HCEC 1CT (cell line): Measurements from ENCODE around the gene POMGNT1.

ENCODE experiments used
- DNase-seq: peaks from one replicate; pipeline ENCODE4 v3.0.0-alpha.2; 2017

Gene POMGNT1

DNA sequence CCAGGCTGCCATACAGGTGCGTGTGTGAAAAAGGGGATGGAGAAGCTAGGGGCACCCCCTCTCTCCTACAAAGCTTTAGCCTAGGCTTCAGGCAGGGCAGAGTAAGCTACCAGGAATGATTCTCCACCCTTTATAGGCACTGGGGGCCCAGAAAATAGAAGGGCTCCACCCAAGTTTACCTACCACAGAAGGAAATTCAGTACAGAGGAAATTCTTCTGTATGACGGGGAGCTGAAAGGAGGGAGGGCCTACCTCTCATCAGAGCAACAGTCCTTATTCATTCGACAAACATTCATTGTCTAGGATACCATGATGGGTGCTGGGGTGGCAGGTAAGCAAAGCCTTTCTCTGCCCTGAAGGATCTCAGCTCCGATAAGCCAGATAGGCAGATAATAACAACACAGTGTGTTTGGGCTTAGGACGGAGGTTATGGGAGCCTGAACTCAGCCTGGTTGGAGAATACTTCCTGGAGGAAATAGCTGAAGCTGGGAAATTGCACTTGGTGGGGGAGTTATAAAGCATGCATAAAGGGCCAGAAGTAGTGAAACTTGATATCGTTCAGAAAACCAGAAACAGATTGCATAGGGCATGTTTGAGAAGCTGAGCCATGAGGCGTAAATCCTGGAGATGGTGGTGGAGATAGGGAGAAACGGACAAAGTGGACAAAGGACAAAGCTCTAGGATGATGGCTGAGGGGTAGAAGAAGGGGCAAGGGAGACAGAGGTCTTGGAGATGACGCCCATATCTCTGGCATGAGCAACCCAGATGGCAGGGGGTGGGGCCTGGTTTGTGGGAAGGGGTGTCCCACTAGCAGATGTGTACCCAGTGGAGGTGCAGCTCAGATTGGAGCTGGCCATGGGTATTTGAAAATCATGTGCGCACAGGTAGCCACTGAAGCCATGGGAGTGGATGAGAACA, 16.6 kb downstream of the POMGNT1 start:
- no peak for DNase-seq

DNA sequence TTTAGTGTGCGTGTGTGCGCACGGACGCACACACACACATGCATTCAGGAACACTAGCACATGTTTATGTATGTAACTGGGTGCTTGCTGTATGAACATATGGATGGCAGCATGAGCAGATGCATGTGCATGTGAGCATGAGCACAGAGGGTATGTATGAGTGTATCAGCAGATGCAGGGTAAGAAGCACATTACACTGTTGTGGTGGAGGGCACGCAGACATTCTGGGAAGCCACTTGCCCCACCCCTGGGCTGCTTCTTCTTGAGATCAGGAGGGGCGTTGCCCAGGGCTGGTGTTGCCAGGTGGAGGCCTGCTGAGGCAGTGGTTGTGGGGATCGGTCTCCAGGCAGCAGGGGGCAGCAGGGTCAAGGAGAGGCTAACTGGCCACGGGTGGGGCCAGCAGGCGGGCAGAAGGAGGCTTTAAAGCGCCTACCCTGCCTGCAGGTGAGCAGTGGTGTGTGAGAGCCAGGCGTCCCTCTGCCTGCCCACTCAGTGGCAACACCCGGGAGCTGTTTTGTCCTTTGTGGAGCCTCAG, 18.1 kb downstream of the POMGNT1 start:
- no peak for DNase-seq

- peak; percentile 80 for DNase-seq
Measured at GRCh38 chr1:46179138-46180081, 18.8 kb downstream of the POMGNT1 start.

- DNase-seq: no peak
Measured at GRCh38 chr1:46176211-46176865, 21.9 kb downstream of the POMGNT1 start, which contains the start of gene P3R3URF. Gene P3R3URF, minus strand, starts transcription at chr1:46176488. Its CDS starts 17 bp downstream, at chr1:46176471.

- DNase-seq: no peak
Measured at GRCh38 chr1:46175243-46175642, 23.0 kb downstream of the POMGNT1 start.

DNA sequence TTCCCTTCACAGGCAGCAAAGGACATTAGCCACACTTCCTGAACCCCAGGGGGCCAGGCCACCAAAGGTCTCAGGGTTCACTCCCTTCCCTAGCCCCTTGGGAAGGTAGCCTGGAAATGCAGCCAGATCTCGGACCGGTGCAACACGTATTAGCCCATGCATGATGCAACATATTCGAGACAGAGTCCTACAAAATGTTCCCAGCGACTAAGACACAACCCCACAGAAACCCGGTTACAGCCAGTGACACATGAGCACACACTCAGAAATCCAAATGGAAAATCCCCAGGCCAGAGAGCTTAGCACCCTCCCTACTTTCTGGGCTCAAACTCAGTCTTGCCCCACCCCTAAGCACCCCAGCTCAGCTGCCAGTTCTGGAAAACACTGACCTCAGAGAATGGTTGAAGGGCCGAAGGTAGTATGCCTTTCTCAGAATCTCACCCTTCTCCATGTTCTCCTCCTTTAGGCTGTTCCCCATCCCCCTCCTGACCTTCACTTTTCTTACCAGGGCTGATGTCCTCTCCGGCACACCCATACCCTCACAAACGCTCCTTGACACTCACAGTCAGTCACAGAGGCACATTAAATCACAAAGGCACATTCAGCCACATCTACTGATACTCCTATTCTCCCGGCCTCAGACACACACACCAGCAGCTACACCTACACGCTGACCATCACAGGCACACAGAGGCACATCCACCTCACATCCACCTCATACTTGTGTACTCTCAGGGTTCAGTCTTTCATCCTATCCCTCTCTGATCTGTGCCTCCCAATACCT, 23.6 kb downstream of the POMGNT1 start, which contains the start of gene TSPAN1:
Gene TSPAN1 (plus strand): TSS at position 640 of the 784 bp plus-strand sequence. CDS start 6,021 bp downstream, outside the sequence.
- peak; percentile 62 for DNase-seq

- DNase-seq: no peak
Measured at GRCh38 chr1:46173361-46173856, 24.8 kb downstream of the POMGNT1 start.

GRCh38 chr1:46172321-46172720, 25.9 kb downstream of the POMGNT1 start:
- DNase-seq: no peak

GRCh38 chr1:46171871-46172270, 26.4 kb downstream of the POMGNT1 start:
- DNase-seq: no peak

GRCh38 chr1:46171351-46171750, 26.9 kb downstream of the POMGNT1 start:
- no peak for DNase-seq

DNA sequence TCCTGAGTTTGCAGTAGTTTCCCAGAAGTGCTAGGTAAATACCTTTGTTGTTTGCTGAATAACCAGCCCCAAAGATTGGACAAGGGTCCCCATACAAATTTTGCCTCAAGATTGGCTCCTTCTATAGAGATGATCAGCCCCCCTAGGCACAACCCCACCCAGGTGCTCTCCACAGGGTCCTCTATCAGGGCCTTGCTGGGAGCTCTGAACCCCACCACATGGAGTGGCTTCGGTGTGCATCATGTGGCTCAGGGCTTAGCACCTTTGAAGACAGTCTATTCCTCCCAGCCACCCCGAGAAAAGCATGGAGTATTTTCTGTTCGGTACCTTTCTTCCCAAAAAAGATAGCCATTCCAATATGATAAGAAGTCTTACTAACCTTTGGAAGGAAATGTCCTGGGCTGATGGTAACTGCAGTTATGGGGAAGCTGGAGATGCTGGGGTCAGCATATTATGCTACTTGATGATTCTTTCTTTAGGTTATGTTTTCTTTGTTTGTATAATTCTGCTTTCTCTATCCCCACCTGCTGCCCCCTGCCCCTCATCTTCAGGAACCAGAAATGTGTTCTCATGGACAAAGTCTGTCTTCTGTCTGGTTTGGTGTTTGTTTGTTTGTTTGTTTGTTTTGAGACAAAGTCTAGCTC, 28.3 kb downstream of the POMGNT1 start:
- DNase-seq: no peak

DNA sequence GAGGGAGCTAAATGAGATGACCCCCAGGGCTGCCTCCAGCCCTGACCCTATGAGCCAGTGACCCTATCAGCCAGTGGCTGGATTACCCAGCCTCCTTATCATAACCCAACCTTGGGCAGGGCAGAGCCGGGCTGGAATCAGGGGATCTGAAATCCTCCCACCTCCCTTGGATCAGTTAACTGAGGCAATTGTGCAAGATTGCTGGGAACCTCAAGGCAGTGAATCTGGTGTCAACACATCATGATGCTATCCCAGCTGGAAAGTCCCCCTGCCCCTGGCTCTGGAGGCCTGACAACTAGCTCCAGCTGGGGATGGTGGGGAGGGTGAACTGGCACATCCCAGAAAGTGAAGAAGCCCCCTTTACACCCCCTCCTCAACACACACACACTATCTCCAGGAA, 29.8 kb downstream of the POMGNT1 start:
- DNase-seq: no peak

DNA sequence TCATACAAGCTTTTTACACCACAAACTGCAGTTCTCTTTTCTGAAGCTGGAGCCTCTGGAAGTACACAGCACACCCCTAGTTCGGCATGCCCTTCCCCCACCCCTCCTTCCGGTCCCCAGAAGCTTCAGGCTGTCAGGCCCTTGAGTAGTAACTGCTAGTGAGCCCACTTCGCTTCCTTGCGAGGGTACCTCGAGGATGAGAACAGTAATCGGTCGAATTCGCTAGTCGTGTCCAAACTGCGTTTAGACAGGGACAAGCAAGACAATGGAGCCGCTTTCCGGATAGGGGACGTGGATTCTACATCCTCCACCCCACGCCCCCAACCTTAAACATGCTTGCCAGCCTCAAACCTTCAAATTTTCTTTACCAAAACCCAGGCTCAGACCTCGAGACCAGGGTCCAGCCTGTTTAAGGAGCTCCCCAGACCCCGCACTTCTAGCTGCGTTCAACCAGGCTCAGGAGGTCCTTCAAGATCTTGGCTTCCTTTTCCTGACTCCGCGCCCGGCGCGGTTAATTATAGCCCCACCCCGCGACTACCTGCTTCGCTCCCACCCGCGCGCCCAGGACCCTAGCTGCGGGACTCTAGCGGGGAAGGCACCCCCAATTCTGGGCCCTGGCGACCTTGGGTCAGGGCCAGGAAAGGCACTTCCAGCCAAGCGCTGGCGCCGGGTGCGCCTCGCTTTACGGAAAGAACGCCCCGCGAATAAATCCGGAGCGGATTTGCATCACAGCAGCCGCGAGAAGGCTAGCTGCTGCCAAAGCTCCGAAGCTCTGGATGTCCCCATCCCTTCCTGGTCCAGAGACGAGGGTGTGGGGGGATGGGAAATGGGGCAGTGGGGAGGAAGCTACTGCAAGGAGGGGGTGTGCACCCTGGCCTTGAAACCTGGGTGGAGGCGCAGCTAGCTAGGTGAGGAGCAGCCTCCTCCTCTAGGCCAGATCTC, 31.4 kb downstream of the POMGNT1 start:
- DNase-seq: no peak

GRCh38 chr1:46160212-46160611, 38.0 kb downstream of the POMGNT1 start:
- DNase-seq: no peak

DNA sequence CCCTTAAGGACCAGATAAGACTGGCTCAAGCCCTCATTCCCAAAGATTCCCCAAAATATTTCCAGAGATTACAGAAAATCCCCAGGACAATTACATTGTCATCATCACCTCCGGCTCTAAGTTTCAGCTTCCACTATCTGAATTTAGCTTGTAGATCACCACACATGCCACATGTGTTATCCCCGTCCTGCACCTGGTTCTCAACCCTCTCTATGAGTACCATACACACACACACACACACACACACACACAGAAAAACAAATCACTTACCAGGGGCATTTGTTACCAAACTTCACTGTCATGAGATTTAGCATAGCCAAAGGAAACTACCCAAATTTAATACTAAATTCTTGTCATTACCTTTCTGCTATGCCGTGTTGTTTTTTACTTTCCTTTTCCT, 38.7 kb downstream of the POMGNT1 start:
- no peak for DNase-seq

DNA sequence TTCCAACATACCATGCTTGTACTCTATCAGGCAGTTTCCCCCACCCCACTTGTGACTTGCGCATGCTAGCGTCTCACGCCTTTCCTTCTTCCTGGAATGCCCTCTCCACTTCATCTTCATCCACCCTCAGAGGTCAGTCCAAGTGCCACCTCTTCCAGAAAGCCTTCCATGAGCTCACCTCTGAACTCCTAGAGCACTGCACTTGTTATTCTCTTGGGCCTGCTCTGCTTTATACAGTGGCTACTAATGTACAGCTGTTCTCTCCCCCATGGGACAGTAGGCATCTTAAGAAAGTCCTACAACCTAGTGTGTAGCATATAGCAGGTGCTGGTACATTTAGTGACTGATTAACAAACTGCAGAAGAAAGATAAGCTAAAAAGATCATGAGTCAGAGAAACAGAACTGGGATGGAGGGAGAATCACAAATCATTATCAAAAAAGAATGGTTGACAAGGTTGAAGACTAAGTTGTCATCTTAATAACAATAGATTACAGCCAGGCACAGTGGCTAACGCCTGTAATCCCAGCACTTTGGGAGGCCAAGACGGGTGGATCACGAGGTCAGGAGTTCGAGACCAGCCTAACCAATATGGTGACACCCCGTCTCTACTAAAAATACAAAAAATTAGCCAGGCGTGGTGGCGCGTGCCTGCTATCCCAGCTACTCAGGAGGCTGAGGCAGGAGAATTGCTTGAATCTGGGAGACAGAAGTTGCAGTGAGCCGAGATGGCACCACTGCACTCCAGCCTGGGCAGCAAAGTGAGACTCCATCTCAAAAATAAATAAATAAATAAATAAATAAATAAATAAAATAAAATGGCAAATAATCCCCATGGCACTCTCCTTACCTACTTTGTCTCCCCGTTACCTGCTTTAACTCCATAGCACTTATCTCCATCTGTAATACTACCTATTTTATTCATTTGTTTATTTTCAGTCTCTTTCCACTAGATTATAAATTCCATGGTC, 39.6 kb downstream of the POMGNT1 start:
- no peak for DNase-seq

DNA sequence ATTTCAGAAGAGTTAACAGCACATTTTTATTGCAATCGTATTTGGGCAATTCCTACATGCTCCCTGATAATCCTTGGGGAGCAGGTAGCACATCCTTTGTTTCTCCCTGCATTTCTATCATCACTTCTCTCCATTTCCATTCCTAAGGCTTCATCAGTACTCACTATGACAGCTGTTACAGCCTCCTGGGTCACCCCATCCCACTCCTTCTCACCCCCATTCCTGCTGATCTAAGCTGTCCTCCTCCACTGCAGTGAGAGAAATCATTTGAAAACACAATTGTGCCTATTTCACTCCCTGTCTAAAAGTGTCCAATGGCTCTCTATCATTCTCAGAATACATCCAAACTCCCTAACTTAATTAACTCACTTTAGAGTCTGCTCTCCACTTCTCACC, 40.3 kb downstream of the POMGNT1 start:
- DNase-seq: no peak

DNA sequence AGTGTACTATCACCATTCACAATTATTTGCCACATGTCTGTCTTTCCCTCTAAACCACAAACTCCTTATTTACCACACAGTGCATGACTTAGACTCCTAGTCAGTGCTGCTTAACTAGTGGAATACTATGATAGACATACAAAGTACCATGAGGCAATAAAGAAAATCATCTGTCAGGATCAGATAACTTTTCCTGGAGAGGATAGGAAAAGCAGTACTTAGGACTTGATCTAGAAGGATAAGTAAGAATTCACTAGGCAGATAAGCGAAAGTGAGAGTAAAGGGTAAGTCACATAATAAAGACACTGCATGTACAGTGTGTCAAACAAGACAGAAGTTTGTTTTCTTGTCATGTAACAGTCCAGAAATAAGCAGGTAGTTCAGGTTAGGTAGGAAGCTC, 44.5 kb downstream of the POMGNT1 start:
- no peak for DNase-seq

DNA sequence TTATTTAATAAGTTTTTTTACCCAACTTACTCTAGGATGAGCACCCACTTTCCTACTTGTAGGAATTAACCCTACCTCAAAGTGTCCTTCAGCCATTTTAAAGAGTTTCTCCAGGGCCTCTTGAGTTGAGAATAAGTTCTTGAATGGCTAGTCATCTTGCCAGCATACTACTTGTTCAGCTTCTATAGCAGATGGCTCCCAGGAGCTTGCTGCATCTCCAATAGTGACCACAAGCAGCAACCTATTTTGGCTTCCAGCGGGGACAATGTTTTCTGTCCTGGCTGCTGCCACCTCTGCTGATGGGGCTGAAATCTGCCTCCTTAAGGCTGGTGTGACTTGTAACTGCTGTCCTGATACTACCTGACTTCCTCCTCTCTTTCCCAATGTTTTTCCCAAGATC, 45.0 kb downstream of the POMGNT1 start:
- no peak for DNase-seq
